Measurements from ENCODE around the gene MXD4.

GRCh38 chr4:2299794-2300193 lies 37.9 kb upstream of the MXD4 start:
- no peak for TF ChIP-seq FOS (IDR thresholded peaks at IDR 0.05; ENCODE audit: extremely low read depth, insufficient read length)
- no peak for TF ChIP-seq PTRF (tag; IDR thresholded peaks at IDR 0.05)
- TF ChIP-seq, protein P1, sequence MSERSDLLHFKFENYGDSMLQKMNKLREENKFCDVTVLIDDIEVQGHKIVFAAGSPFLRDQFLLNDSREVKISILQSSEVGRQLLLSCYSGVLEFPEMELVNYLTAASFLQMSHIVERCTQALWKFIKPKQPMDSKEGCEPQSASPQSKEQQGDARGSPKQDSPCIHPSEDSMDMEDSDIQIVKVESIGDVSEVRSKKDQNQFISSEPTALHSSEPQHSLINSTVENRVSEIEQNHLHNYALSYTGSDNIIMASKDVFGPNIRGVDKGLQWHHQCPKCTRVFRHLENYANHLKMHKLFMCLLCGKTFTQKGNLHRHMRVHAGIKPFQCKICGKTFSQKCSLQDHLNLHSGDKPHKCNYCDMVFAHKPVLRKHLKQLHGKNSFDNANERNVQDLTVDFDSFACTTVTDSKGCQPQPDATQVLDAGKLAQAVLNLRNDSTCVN (CRISPR knock-in tag; IDR thresholded peaks at IDR 0.05): no peak
- TF ChIP-seq, protein P2, sequence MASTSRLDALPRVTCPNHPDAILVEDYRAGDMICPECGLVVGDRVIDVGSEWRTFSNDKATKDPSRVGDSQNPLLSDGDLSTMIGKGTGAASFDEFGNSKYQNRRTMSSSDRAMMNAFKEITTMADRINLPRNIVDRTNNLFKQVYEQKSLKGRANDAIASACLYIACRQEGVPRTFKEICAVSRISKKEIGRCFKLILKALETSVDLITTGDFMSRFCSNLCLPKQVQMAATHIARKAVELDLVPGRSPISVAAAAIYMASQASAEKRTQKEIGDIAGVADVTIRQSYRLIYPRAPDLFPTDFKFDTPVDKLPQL (IDR thresholded peaks at IDR 0.05; ENCODE audit: extremely low read depth, insufficient read length): no peak
- no peak for TF ChIP-seq ZEB2 (IDR thresholded peaks at IDR 0.05)
- no peak for TF ChIP-seq RCOR1 (IDR thresholded peaks at IDR 0.05; ENCODE audit: borderline replicate concordance in 1 of 2, low read depth in 2 of 2, low read length in 2 of 2)
- TF ChIP-seq FOXK2 (conservative IDR thresholded peaks at IDR 0.05 in 1 of 2, IDR thresholded peaks at IDR 0.05 in 1 of 2; ENCODE audit: low read depth in 2 of 2): no peak
- no peak for TF ChIP-seq HDGF (IDR thresholded peaks at IDR 0.05)
- no peak for TF ChIP-seq ZNF586 (CRISPR knock-in tag; conservative IDR thresholded peaks at IDR 0.05)
- TF ChIP-seq, protein P3, sequence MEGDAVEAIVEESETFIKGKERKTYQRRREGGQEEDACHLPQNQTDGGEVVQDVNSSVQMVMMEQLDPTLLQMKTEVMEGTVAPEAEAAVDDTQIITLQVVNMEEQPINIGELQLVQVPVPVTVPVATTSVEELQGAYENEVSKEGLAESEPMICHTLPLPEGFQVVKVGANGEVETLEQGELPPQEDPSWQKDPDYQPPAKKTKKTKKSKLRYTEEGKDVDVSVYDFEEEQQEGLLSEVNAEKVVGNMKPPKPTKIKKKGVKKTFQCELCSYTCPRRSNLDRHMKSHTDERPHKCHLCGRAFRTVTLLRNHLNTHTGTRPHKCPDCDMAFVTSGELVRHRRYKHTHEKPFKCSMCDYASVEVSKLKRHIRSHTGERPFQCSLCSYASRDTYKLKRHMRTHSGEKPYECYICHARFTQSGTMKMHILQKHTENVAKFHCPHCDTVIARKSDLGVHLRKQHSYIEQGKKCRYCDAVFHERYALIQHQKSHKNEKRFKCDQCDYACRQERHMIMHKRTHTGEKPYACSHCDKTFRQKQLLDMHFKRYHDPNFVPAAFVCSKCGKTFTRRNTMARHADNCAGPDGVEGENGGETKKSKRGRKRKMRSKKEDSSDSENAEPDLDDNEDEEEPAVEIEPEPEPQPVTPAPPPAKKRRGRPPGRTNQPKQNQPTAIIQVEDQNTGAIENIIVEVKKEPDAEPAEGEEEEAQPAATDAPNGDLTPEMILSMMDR (IDR thresholded peaks at IDR 0.05 in 2 of 3, conservative IDR thresholded peaks at IDR 0.05 in 1 of 3; ENCODE audit: insufficient read depth in 2 of 3, low read depth in 1 of 3, low read length in 3 of 3): no peak
- no peak for TF ChIP-seq ZNF224 (CRISPR knock-in tag; IDR thresholded peaks at IDR 0.05)
- no peak for TF ChIP-seq RAD21 (CRISPR knock-in tag; conservative IDR thresholded peaks at IDR 0.05 in 1 of 2, IDR thresholded peaks at IDR 0.05 in 1 of 2)
- no peak for TF ChIP-seq POLR2AphosphoS5 (IDR thresholded peaks at IDR 0.05; ENCODE audit: control insufficient read depth, insufficient read depth, low read depth, low read length)

All from K562 (cell line).